Esophagus muscularis mucosa (tissue), 4 donors: ENCODE results near the gene SYT3.

ENCODE experiments used
- EP300 ChIP-seq: sonication (generic); formaldehyde crosslinking; IDR thresholded peaks from one replicate; pipeline ENCODE4 v1.6.1; 2017; ENCODE audit warnings: antibody characterized with exemption
- POLR2A ChIP-seq: fragments of 450-650 bp; IDR thresholded peaks from one replicate; pipeline ENCODE4 v1.6.1; 2017; ENCODE audit warnings: antibody characterized with exemption, moderate library complexity, mild to moderate bottlenecking, low read depth
- TF ChIP-seq, protein P1 (sequence below), 3 experiments: fragments of 200-600 bp in 2 of 3; fragments of 450-650 bp in 1 of 3; sonication (generic) in 2 of 3; IDR thresholded peaks; one replicate each; pipeline ENCODE4 v1.5.1; 2017 to 2019; ENCODE audit warnings: antibody characterized with exemption in 3 of 3, mild to moderate bottlenecking in 2 of 3, moderate library complexity in 1 of 3

DNA sequence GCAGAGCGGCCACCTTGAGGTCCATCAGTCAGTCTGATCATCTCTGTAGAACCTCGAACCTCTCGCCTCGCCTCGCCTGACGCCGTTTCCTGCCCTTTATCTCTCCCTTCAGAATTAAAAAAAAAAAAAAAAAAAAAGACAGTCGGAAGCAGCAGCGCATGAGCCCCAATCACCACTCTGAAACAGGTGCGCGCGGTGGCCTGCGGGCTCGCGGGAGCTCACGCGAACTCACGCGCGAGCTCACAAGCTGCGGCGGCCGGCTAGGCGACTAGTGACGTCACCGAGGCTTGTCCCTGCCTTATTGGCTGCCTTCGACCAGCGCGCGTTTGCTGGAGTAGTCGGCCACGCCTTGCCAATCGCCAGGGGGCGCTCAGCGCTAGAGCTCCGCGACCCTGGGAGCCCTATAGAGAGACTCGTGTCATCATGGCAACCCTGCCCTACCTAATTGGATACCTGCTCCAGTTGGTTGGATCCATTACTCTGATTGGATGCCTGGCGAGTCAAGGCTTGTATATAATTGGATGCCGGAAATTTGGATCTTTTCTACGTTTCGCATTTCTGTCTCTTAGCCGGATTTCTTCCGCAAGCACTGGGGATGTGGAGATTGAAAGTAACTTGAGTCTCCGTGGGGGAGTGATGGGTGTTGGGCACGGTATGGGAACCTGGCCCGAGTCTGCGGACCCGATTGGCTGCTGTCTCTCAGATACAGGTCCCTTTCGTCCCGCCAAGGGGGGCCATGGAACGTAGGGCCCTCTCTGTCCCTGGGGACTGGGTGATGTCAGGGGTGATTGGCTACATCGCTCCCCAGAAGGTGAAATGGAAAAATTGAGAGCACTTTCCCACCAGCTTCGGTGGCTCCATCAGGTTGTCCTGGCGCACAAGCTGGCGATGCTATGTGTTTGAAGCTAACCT, 31.6 kb downstream of the SYT3 start:
- TF ChIP-seq, protein P1, sequence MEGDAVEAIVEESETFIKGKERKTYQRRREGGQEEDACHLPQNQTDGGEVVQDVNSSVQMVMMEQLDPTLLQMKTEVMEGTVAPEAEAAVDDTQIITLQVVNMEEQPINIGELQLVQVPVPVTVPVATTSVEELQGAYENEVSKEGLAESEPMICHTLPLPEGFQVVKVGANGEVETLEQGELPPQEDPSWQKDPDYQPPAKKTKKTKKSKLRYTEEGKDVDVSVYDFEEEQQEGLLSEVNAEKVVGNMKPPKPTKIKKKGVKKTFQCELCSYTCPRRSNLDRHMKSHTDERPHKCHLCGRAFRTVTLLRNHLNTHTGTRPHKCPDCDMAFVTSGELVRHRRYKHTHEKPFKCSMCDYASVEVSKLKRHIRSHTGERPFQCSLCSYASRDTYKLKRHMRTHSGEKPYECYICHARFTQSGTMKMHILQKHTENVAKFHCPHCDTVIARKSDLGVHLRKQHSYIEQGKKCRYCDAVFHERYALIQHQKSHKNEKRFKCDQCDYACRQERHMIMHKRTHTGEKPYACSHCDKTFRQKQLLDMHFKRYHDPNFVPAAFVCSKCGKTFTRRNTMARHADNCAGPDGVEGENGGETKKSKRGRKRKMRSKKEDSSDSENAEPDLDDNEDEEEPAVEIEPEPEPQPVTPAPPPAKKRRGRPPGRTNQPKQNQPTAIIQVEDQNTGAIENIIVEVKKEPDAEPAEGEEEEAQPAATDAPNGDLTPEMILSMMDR (IDR thresholded peaks at IDR 0.05) = peak; percentile 9 to 28 (median 16)
- no peak for TF ChIP-seq POLR2A
- TF ChIP-seq EP300 = no peak
